Progenitor cell of endocrine pancreas (in vitro differentiated cells): ENCODE results near the gene CREB3L1. TPM values are rescaled to one million over a fixed set of nuclear protein-coding genes. Genes with fewer than 3 reads are reported as not detected.

Source experiments
- DNase-seq: peaks from one replicate; pipeline ENCODE4 v3.0.0; 2021; ENCODE audit warnings: low spot score; ENCODE audit not compliant: unreplicated experiment
- H3K27ac Mint-ChIP-seq: 2 replicates; pipeline ENCODE4 v1.8.0; 2021; ENCODE audit warnings: mild to moderate bottlenecking, moderate library complexity, mixed read lengths
- H3K27me3 Mint-ChIP-seq: 2 replicates; pipeline ENCODE4 v1.8.0; 2021; ENCODE audit warnings: mixed read lengths
- H3K36me3 Mint-ChIP-seq: 2 replicates; pipeline ENCODE4 v1.8.0; 2022; ENCODE audit warnings: mixed read lengths; ENCODE audit not compliant: insufficient read depth
- H3K4me1 Mint-ChIP-seq: 2 replicates; pipeline ENCODE4 v1.8.0; 2021; ENCODE audit warnings: low read depth, mixed read lengths
- H3K4me3 Mint-ChIP-seq: 2 replicates; pipeline ENCODE4 v1.8.0; 2021; ENCODE audit warnings: low read depth, mild to moderate bottlenecking, moderate library complexity, mixed read lengths
- H3K9me3 Mint-ChIP-seq: 2 replicates; pipeline ENCODE4 v1.8.0; 2021; ENCODE audit warnings: low read depth, mixed read lengths
- CTCF ChIP-seq: fragments of 200-600 bp; sonication (generic); IDR thresholded peaks from one replicate; pipeline ENCODE4 v1.5.0; 2021; ENCODE audit warnings: antibody characterized with exemption, mild to moderate bottlenecking; ENCODE audit not compliant: unreplicated experiment
- total RNA-seq: library from RNA; stranded (reverse); gene quantifications from 2 replicates; pipeline ENCODE4 v1.2.1, GENCODE V29; 2021

The CREB3L1 gene
- total RNA-seq, 1 donor from 2014 or later: 9.6 TPM

- peak overlapping the region; percentile 67 for H3K27ac Mint-ChIP-seq
- DNase-seq: no peak
- no peak for TF ChIP-seq CTCF
- H3K4me3 Mint-ChIP-seq: no peak overlapping the region
- no peaks in the 10 kb centered on the region for H3K27me3 Mint-ChIP-seq
- H3K36me3 Mint-ChIP-seq: no peaks in the 10 kb centered on the region
- peaks cover 12% of the 10 kb centered on the region for H3K4me1 Mint-ChIP-seq
- no peaks in the 10 kb centered on the region for H3K9me3 Mint-ChIP-seq
Observed at GRCh38 chr11:46361283-46362155, 84.1 kb downstream of the CREB3L1 start.

GRCh38 chr11:46362156-46363030, 84.9 kb downstream of the CREB3L1 start:
- no peaks in the 10 kb centered on the region for H3K36me3 Mint-ChIP-seq
- DNase-seq: no peak
- peaks cover 13% of the 10 kb centered on the region for H3K4me1 Mint-ChIP-seq
- H3K9me3 Mint-ChIP-seq: no peaks in the 10 kb centered on the region
- no peaks in the 10 kb centered on the region for H3K27me3 Mint-ChIP-seq
- H3K27ac Mint-ChIP-seq: no peak overlapping the region
- no peak overlapping the region for H3K4me3 Mint-ChIP-seq
- TF ChIP-seq CTCF: no peak

- peaks cover 13% of the 10 kb centered on the region for H3K4me1 Mint-ChIP-seq
- no peak overlapping the region for H3K27ac Mint-ChIP-seq
- H3K4me3 Mint-ChIP-seq: no peak overlapping the region
- DNase-seq: no peak
- TF ChIP-seq CTCF: no peak
- no peaks in the 10 kb centered on the region for H3K27me3 Mint-ChIP-seq
- H3K36me3 Mint-ChIP-seq: no peaks in the 10 kb centered on the region
- H3K9me3 Mint-ChIP-seq: no peaks in the 10 kb centered on the region
Observed at GRCh38 chr11:46363031-46363407, 85.6 kb downstream of the CREB3L1 start.

GRCh38 chr11:46363455-46364005, 86.1 kb downstream of the CREB3L1 start:
- DNase-seq: no peak
- H3K9me3 Mint-ChIP-seq: no peaks in the 10 kb centered on the region
- H3K4me1 Mint-ChIP-seq: peaks cover 13% of the 10 kb centered on the region
- no peaks in the 10 kb centered on the region for H3K27me3 Mint-ChIP-seq
- no peak overlapping the region for H3K4me3 Mint-ChIP-seq
- TF ChIP-seq CTCF: no peak
- H3K27ac Mint-ChIP-seq: no peak overlapping the region
- no peaks in the 10 kb centered on the region for H3K36me3 Mint-ChIP-seq

- H3K27ac Mint-ChIP-seq: no peak overlapping the region
- H3K4me1 Mint-ChIP-seq: peaks cover 13% of the 10 kb centered on the region
- no peaks in the 10 kb centered on the region for H3K36me3 Mint-ChIP-seq
- H3K4me3 Mint-ChIP-seq: no peak overlapping the region
- no peaks in the 10 kb centered on the region for H3K27me3 Mint-ChIP-seq
- H3K9me3 Mint-ChIP-seq: no peaks in the 10 kb centered on the region
- DNase-seq: no peak
- TF ChIP-seq CTCF: no peak
Observed at GRCh38 chr11:46364056-46364455, 86.6 kb downstream of the CREB3L1 start.
